SW480 (cell line): ENCODE measurements around the gene LRP1B.
"Not testable (repeated sequence)": the region's sequence is repeated elsewhere in the genome, so short reads cannot be mapped to it uniquely, and the experiment has no call there.

Source experiments
- DNase-seq: peaks from one replicate; pipeline ENCODE4 v3.0.0-alpha.2; 2016; ENCODE audit warnings: low spot score

Gene LRP1B

DNA sequence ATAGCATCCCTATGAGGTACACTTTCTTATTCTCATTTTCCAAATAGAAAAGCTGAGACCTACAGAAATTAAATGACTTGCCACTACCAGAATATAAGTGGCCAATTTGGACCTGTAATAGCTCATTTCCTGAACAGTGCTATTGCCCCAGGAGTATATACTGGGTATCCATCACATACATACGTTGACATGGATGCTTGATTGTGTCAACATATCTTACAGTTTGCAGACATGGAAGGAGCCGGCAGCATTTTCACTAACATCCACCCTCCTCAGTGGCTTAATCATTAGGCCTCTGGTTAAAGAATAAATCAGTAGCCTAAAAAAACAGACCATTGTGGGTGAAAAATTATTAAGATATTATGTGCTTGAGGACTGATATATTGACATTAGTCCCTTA, 829.3 kb downstream of the LRP1B start:
- DNase-seq: no peak

DNA sequence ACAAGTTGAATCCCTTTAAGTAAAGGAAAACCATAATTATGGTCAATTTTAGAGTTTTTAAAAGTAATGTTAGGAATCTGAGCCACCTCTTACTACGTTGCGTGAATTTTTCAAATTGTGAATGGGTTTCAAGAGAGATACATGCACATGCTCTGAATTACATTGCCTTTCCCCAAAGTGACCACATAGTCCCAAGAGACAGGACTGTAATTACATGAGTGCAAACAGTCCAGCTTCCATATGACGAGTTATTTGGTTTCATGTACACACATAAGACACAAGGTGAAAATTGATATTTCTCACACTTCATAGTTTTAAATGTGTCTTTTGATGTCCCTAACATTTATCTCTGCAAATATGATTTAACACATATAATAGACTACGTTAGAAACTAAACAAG, 850.8 kb downstream of the LRP1B start:
- DNase-seq: no peak

DNA sequence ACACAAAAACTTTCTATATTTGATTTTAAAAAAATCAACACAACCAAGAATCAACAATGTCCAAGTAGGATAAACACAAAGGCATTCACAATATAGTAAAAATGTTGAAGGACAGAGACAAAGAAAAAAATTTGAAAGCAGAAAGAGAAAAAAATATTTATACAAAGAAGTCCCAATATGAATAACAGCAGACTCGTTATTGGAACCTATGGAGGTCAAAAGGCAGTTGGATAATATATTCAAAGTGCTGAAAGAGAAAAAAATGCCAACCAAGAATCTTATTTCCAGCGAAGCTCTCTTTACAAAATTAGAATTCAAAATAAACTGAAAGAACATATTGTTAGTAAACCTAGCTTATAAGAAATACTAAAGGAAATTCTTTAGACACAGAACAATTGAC, 859.5 kb downstream of the LRP1B start:
- no peak for DNase-seq

DNA sequence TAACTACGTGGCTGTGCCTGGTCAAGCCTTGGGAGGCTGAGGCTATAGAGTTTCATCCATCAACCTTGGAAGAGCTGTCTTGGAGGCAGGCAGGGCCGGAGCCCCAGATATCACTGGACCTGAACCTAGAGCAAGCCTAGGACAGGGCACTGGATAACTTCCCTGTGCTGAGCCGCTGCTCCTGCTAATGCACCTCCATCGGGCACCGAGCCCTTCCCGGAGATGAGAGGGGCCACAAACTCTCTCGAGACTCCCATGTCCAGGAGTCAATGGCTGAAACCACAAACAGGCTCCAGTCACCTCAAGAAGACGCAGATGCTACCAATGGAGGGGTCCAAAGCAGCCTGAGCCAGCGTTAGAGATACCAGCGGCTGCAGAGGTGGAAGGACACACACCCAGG, 866.0 kb downstream of the LRP1B start:
- DNase-seq: no peak

DNA sequence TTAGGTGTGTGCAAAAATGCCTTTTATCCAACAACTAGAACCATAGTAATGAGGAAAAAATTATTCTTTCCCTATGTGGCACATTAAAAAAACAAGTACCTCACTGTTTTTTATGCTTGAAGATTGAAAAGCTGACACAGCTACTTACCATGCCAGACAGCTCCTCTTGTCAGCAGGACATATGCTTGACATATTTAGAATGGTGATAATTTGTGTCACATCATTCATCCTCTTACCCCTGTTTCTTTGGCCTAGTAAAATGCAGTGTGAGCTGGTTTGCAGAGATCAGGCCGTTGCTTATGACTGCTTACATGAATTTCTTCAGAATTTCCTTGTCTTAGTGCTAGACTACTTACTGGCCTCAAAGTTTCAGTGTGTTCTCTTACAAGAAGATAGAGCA, 869.9 kb downstream of the LRP1B start:
- no peak for DNase-seq

DNA sequence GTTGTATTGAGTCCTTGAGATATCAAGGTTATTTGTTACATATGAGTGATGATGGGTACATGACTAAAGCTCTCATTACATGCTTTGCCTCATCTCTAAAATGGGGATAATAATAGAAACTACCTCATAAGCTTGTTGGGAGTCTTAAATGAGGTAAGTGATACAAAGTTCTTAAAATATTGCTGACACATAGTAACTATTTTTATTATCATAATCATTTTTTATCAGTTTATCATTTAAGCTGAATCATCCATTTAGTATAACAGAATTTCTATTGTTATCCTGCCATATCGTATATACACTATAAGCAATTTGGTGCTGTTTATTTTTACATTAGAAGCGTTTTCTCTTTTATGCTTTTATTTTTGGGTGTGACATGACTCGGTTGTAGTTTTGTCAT, 871.1 kb downstream of the LRP1B start:
- DNase-seq: no peak

DNA sequence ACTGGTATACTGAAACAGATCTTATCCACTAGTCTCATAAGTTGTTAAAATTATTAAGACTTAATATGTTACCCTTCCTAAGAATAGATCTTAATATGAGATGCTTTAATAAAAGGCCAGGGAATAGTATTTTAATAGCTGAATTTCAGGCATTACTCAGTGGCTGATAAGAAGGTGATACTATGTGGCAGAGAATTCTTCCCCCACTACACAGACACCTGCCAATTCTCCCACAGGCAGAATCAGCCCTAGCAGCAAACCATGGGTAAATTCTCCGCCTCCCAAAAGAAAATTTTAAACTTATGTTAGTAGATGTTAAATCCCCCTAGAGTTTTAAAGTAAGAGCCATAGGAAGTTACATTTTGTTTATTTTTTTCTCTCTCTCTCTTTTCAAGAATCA, 888.8 kb downstream of the LRP1B start:
- DNase-seq: no peak

DNA sequence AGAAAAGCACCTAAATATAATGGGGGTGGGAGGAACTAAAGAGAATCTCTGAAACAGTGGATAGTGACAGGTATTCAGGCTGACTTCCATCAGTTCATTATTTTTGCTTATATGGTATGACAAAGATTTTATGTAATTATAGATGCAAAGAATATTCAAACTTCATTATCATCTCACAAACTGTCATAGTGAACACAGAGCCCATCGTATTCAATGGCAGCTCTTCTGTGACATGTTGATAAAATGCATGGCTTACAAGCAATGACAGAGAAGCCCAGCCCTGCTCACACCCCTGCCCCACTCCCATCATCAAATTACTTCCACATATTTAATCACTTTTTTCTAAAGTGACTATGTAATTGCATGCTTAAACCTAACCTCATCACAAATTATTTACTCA, 904.3 kb downstream of the LRP1B start:
- DNase-seq: no peak

DNA sequence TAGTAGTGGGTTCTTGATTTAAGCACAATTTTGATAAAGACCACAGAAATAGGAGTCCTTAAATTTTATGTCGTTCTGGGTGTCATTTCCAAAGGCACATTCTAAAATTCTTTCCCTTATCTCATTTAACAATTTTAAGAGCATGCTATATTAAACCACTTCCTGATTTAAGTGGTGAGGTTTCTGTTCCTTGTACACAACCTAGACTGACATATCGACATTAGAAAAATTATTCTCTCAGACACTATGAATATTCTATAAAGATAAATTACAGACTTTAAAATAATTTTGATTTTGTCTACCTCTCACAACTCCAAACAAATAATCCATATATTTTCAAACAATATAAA, 923.8 kb downstream of the LRP1B start:
- no peak for DNase-seq

DNA sequence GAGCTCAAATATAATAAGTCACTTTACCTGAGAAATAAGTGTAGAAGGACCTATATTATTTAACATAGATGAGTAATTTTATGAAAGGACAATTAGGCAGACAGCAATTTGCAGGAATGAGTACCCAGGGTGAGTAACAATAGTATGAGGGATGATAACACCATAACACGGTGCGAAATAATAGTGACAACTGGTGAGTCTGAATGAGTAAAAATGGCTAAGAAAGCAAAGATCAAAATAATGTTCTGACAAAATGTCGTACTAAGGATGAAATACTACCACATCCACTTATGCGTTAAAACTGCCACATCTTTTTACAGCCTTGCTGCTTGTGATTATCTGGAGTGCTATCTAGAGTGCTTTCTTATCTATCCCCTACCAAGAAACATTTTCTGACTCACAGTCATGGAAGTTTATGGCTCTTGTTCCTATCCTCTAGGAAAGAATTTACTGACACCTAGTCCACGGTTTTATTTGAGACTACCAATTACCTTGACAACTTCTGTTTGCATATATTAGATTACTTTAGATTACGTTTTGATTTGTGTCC, 929.7 kb downstream of the LRP1B start:
- DNase-seq: no peak

DNA sequence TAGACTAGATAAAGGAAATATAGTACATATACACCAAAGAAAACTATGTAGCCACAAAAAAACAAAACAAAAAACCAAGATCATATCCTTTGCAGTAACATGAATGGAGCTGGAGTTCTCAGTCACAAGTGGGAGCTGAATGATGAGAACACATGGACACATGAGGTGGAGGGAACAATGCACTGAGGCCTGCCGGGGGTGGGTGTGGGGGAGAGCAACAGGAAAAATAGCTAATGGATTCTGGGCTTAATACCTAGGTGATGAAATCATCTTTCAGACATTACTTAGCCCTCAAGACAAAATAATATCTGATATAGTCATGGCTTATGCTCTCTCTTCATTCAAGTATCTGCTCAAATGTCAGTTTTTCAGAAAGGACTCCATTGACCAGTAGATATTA, 930.6 kb downstream of the LRP1B start:
- no peak for DNase-seq

DNA sequence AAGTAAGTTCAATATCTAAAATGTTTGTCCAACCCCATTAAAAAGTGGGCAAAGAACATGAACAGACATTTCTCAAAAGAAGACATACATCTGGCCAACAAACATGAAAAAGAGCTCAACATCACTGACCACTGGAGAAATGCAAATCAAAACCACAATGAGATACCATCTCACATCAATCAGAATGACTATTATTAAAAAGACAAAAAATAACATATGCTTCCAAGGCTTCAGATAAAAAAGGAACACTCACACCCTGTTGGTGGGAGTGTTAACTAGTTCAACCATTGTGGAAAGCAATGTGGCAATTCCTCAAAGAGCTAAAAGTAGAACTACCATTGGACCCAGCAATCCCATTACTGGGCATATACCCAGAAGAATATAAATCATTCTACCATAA, 931.1 kb downstream of the LRP1B start:
- DNase-seq: no peak

DNA sequence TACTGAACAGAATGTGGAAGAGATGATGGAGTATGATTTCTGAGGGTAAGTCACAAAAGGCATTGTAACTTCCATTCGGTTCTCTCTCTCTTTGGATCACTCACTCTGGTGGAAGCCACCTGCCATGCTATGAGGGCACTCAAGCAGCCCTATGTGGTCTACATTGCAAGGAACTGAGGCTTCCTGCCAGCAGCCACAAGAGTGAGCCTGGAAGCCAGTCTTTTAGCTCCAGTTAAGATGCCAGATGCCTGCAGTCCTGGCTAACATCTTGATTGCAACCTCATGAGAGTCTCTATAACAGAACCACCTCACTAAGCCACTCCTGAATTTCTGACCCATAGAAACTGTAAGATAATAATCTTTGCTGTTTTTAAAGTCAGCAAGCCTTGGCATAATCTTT, 935.7 kb downstream of the LRP1B start:
- no peak for DNase-seq

DNA sequence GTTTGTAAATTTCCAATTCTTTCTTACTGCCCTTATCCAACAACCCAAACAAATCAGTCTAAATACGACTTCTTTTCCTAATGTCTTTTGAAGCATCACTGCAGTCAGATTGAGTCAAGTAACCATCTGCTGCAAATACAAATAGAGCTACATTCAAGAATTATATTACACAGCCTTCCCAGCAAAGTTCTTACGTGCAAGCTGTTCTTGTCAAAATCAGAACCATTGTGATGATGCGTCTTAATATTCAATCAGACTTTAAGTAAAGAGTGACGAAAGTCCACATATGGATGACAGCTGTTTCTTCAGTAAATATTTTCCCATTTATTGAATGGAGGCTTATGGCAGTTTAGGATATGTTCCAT, 943.8 kb downstream of the LRP1B start:
- no peak for DNase-seq

DNA sequence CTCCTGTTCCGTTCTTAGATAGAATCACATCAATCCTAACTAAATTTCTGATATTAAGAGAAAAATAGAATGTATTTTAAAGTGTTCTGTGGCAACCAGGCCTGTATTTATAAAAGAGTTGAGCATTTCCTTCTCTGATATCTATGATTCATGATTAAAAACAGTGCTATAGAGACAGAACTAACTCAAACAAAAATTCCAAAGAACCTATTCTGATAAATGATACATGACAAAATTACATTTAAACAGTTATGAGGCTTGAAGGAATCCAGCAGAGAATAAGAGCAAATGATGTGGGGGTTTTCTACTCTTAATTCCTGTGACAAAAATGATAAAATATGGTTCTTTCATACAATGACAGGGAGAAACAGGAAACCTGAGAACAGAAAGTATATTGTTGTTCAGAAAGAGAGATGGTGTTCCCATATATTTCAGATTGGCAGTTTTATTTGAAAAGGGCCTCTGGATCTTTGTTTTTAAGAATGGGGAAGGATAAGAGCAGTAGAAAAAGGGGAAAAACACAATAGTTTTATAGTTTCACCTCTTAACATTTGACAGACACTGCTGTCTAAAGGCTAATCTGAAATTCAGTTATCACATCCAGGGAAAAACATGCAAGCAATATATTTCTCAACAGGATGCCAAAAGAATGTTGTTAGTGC, 944.3 kb downstream of the LRP1B start:
- no peak for DNase-seq

DNA sequence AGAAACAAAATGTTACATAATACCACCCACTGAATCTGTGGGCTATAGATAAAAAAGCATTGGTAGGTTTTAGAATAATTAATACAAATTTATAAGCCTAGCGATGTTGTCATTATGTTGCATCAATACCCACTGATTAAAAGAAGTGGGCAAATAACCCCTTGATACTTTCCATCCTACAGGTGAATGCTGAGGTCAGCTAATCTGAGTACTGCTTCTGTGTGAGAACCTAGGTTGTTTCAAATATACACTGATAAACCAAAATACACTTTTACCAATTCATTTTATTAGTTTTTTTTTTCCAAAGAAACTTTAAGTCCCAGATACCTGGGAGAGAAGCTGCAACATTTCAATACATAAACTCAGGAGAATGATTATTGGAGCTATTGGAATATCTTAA, 948.6 kb downstream of the LRP1B start:
- DNase-seq: no peak

DNA sequence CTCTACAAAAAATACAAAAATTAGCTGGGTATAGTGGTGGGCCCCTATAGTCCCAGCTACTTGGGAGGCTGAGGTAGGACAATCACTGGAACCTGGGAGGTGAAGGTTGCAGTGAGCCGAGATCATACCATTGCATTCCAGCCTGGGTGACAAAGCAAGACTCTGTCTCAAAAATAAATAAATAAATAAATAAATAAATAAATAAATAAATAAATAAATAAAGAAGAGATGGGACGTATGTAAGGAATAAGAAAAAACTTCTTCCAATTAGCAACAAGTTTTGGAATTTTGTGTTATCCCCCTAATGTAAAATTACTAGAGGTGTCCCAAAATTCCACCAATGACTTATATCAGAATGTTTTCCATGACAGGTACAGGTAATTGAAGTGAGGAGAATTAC, 961.7 kb downstream of the LRP1B start:
- not testable (repeated sequence) for DNase-seq

DNA sequence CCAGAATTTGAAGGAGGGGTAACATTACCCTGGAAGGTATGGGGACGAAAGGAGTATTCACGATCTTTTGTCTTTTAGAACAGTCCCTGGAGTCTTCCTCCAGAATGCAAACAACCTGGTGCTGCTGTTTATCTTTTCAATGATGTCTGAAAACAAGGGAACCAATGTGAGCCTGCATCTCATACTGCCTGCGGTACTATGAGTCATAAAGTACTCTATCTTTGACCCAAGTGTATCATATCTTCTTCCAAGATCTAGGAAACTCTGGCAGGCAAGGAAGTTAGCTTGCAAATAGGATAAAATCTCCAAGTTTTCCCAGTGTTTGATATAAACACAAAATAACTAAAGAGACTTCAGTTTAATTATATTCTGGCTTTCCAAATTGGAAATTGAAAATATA, 968.5 kb downstream of the LRP1B start:
- no peak for DNase-seq

DNA sequence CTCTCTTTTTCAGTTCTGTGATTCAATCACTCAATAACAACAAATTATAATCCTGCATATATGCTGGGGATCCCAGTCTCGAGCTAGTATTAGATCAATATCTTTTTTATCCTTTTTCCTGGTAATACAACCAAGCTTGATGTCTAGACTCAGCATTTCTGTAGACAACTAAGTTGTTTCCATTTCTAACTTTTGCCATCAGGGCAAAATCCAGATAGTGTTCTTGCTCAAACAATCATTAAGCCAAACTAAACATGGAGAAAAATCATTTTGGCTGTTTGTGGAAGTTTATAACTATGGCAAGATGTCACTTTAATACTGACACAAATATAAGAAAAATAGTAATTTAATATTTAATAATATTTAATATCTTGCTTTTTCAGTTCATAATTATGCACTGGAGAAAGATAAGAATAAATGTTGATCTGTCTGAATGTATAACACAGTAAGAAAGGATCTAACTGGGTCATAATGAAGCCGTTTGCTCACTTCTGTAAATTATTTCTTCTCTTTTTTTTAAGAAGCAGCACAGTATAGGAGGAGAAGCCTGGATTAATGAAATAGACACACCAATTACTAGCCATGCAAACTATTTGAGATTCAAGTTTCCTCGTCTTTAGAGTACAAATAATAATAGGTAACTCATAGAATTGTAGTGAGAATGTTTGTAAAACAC, 979.1 kb downstream of the LRP1B start:
- DNase-seq: no peak

DNA sequence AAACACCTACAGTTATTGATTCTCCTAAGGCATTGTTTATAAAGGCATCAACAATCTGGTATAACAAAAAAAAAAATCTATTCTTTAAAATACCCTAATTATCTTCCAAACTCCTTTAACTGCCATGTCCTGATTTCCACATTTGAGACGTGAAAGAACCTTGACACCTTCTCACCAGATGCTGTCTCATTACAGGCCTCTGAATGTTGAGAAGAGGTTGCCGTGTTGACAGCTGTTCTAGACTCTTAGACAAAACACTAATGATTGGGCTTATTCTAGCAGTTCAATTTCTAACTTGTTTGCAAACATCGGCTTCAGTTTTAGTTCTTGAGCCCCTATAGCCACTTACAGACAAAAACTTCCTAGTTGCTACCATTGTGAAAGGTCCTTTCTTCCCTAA, 988.8 kb downstream of the LRP1B start:
- DNase-seq: no peak

DNA sequence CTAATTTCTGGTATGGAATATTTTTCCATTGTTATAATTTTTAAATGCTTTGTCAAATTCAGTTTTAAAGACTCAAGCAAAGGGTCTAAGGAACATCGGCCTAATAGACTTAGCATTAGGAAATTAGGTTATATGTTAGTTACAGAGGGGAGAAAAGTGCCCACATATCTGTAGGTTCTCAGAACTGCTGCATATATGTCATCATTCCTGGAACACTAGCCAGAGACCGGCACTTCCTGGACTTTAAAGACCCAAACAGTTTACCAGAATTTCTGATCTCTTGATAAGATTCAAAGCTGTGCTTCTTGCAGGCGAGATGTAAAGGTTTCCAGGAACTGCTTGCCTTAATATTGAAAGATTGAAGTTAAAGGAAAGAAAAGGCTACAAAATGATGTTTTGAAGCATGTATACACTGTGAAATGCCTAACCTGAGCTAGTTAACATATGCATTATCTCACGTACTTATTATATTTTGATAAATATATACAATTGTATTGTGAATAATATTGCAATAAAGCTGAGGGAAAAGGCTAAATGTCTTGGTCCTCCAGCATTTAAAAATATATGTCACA, 993.6 kb downstream of the LRP1B start:
- no peak for DNase-seq

DNA sequence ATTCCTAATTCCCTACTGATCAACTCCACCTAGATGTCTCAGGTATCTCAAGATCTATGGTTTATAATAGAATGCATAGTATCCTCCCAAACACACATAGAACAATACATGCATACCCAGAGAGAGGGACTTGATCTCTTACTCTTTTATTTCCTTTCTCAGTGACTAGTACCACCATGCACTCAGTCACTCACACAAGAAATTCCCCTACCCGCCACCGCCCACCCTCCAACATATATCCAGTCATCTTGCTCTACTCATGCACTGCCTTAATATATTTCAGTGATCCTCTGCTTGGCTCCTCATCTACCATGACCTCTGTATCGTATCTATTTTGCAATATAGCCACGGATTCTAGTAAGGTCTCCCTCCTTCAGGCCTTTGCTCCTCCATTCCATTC, 996.9 kb downstream of the LRP1B start:
- DNase-seq: no peak

DNA sequence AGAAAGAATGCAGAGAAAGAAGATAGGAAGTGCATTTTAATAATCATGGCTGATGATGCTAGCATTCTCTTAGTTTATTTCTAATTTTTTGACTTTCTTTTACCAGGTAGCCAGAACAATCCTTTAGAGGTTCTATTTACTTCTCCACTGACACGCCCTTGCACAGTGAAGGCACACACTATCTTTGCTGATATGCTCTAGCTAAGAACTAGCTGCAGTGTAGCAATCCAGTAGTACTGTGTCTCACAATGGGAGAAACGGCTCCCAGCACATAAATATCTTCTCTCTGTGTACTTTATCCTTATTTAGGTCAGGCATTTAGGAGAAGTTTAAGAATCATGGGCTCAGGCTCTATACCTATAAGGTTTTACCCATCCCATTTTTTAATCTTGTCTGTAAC, 1005.4 kb downstream of the LRP1B start:
- no peak for DNase-seq

DNA sequence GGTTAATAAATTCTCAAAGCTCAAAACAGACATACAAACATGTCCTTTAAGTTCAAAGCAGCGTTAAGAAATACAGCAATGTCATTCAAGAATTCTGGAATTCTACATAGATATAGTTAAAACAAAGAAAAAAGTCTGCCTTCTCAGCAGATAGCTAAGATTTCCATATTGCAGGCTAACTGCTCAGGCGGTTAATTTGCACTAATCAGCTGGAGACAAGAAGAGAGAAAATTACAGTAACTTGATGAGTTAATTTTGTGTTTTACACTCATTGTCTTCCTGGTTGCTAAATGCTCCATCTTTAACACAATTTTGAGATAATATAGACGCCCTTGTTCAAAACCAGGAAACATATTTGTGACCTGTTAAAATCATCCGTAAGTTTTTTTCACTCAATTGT, 1012.0 kb downstream of the LRP1B start:
- DNase-seq: no peak
